A549 (cell line): Measurements from ENCODE around the gene SCYL1. TPM values are rescaled to one million over a fixed set of nuclear protein-coding genes. Genes with fewer than 3 reads are reported as not detected.
A peak's percentile ranks its signal among the peaks of the same experiment; 100 is the strongest.

Source experiments
- ATAC-seq, 2 experiments: fragments of 200-7000 bp in 1 of 2; fragments of >200 bp in 1 of 2; cut with Nextera tagmentation in 1 of 2; cut with Tn5 transposase in 1 of 2; 3 replicates each; pipeline versions ENCODE4 v1.8.0 to v1.9.1; 2018 to 2020; ENCODE audit warnings: mild to moderate bottlenecking in 1 of 2, moderate library complexity in 1 of 2
- CTCF ChIA-PET: fragments of 300-600 bp; sonication (Branson Sonifier 250); formaldehyde crosslinking; extraction: SDS; loops from one replicate; lab custom pipeline; 2021; ENCODE audit warnings: antibody characterized with exemption, inconsistent platforms; lab: Yijun Ruan, JAX
- POLR2A ChIA-PET: fragments of 350-600 bp; formaldehyde crosslinking; extraction: SDS; loops from one replicate; lab custom pipeline; 2021; ENCODE audit warnings: antibody characterized with exemption, inconsistent platforms; lab: Yijun Ruan, JAX
- DNase-seq, 2 experiments: peaks; one replicate each; pipeline versions ENCODE4 v3.0.0 to v3.0.0-alpha.2; 2011 to 2016; ENCODE audit warnings: low read depth in 1 of 2, low spot score in 1 of 2
- FAIRE-seq: peaks from 2 replicates; lab custom pipeline; 2011; peaks lifted over from hg19 to GRCh38; lab: Jason Lieb, UNC
- H3K27ac ChIP-seq, 2 experiments: fragments of >200 bp; sonication (Bioruptor Twin); formaldehyde crosslinking; 3 replicates each; pipeline ENCODE4 v1.5.1; 2016 to 2017
- H3K4me1 ChIP-seq: fragments of >200 bp; sonication (Bioruptor Twin); formaldehyde crosslinking; 3 replicates; pipeline ENCODE4 v1.6.1; 2016
- H3K4me2 ChIP-seq: fragments of >200 bp; sonication (Bioruptor Twin); formaldehyde crosslinking; 3 replicates; pipeline ENCODE4 v1.6.1; 2016
- H3K4me3 ChIP-seq: fragments of >200 bp; sonication (Bioruptor Twin); formaldehyde crosslinking; 3 replicates; pipeline ENCODE4 v1.5.1; 2016
- H3K9me3 ChIP-seq: fragments of >200 bp; sonication (Bioruptor Twin); formaldehyde crosslinking; 3 replicates; pipeline ENCODE4 v1.6.1; 2016
- EHF ChIP-seq: fragments of 250-450 bp; sonication (Bioruptor Pico); IDR thresholded peaks from 2 replicates; pipeline ENCODE4 v1.5.0; 2020; ENCODE audit warnings: mild to moderate bottlenecking
- EP300 ChIP-seq, 2 experiments: fragments of >200 bp; sonication (Bioruptor Twin); formaldehyde crosslinking; IDR thresholded peaks; 2 replicates in 1 of 2; 3 replicates in 1 of 2; pipeline ENCODE4 v1.6.1; 2016 to 2017
- FOSB ChIP-seq: fragments of 250-450 bp; sonication (Bioruptor Pico); IDR thresholded peaks from 2 replicates; pipeline ENCODE4 v1.5.0; 2020; ENCODE audit warnings: mild to moderate bottlenecking, moderate library complexity
- FOXS1 ChIP-seq: fragments of 250-450 bp; sonication (Bioruptor Pico); IDR thresholded peaks from 2 replicates; pipeline ENCODE4 v1.5.0; 2020; ENCODE audit warnings: mild to moderate bottlenecking, moderate library complexity
- HOXA7 ChIP-seq: fragments of 250-450 bp; sonication (Bioruptor Pico); IDR thresholded peaks from 2 replicates; pipeline ENCODE4 v1.5.0; 2020; ENCODE audit warnings: mild to moderate bottlenecking, moderate library complexity
- JUN ChIP-seq, 2 experiments: fragments of >200 bp; sonication (Bioruptor Twin); formaldehyde crosslinking; IDR thresholded peaks; 2 replicates in 1 of 2; 3 replicates in 1 of 2; pipeline ENCODE4 v1.6.1; 2016 to 2017
- KDM5A ChIP-seq: fragments of 200-600 bp; sonication (generic); IDR thresholded peaks from 2 replicates; pipeline ENCODE4 v1.6.1; 2016; ENCODE audit warnings: antibody characterized with exemption, mild to moderate bottlenecking
- NPAS2 ChIP-seq: fragments of 250-450 bp; sonication (Bioruptor Pico); IDR thresholded peaks from 2 replicates; pipeline ENCODE4 v1.8.0; 2022; ENCODE audit warnings: mild to moderate bottlenecking, moderate library complexity, borderline replicate concordance
- NR3C1 ChIP-seq: fragments of >200 bp; sonication (Bioruptor Twin); formaldehyde crosslinking; IDR thresholded peaks from 3 replicates; pipeline ENCODE4 v1.6.1; 2017
- PHF8 ChIP-seq: fragments of 200-600 bp; sonication (generic); IDR thresholded peaks from 2 replicates; pipeline ENCODE4 v1.6.1; 2016; ENCODE audit warnings: low read depth, mild to moderate bottlenecking, antibody characterized with exemption, moderate library complexity, borderline replicate concordance
- POLR2A ChIP-seq: IDR thresholded peaks from 2 replicates; pipeline ENCODE4 v1.6.1; 2012; ENCODE audit warnings: mild to moderate bottlenecking, low read length
- RCOR1 ChIP-seq: fragments of 150-350 bp; IDR thresholded peaks from 2 replicates; pipeline ENCODE4 v1.6.1; 2014; ENCODE audit warnings: antibody characterized with exemption, low read length, low read depth
- RFX5 ChIP-seq: fragments of 450-650 bp; IDR thresholded peaks from 2 replicates; pipeline ENCODE4 v1.7.1; 2014; ENCODE audit warnings: antibody characterized with exemption, mild to moderate bottlenecking, moderate library complexity
- TFCP2L1 ChIP-seq: fragments of 250-450 bp; sonication (Bioruptor Pico); IDR thresholded peaks from 2 replicates; pipeline ENCODE4 v1.5.0; 2021; ENCODE audit warnings: mild to moderate bottlenecking
- WGBS: methylation state at CpG from one replicate; pipeline ENCODE4 v1.1.6; 2017; ENCODE audit errors: missing lambda C conversion rate; 5-methylcytosine and 5-hydroxymethylcytosine counted together
- polyA minus RNA-seq: library from RNA; depleted of rRNA, polyadenylated mRNA; stranded (reverse); fragments of >200 nt; gene quantifications from 2 replicates; pipeline ENCODE4 v1.2.3, GENCODE V29; 2011; rRNA and poly(A)+ RNA removed
- polyA plus RNA-seq, 4 experiments: library from polyadenylated mRNA; depleted of rRNA in 3 of 4; stranded (reverse); fragments of >200 nt; fragmentation: RNase III in 1 of 4; extraction: RNeasy Plus Mini Kit Qiagen cat#74134 plus additional on column Dnase treatment in 1 of 4; gene quantifications; 2 replicates in 3 of 4; 3 replicates in 1 of 4; pipeline ENCODE4 v1.2.3, GENCODE V29; 2011 to 2017
- TF ChIP-seq, protein P1 (sequence below): IDR thresholded peaks from 2 replicates; pipeline ENCODE4 v1.6.1; 2012
- TF ChIP-seq, protein P2 (sequence below): fragments of >200 bp; sonication (Bioruptor Twin); formaldehyde crosslinking; IDR thresholded peaks from 3 replicates; pipeline ENCODE4 v1.6.1; 2016
- TF ChIP-seq, protein P3 (sequence below): fragments of >200 bp; sonication (Bioruptor Twin); formaldehyde crosslinking; IDR thresholded peaks from 2 replicates; pipeline ENCODE4 v1.6.1; 2016
- TF ChIP-seq, protein P4 (sequence below): fragments of 250-450 bp; sonication (Bioruptor Pico); IDR thresholded peaks from 2 replicates; pipeline ENCODE4 v1.5.0; 2021; ENCODE audit warnings: mild to moderate bottlenecking, moderate library complexity, borderline replicate concordance
- TF ChIP-seq, protein P5 (sequence below): fragments of 450-650 bp; IDR thresholded peaks from 2 replicates; pipeline ENCODE4 v1.6.1; 2014; ENCODE audit warnings: antibody characterized with exemption
- TF ChIP-seq, protein P6 (sequence below): IDR thresholded peaks from 2 replicates; pipeline ENCODE4 v1.6.1; 2012

SCYL1 gene
- 30.8 and 33.6 TPM in 2 replicates for polyA plus RNA-seq (2011; rRNA removed)
- polyA plus RNA-seq (2012; cell fraction: cytosol; rRNA removed), result 88.0 and 105 TPM in 2 replicates
- polyA plus RNA-seq (2012; cell fraction: nucleus; rRNA removed), result 125 and 152 TPM in 2 replicates
- 41.8 to 46.8 TPM (median 45.9 TPM) in 3 replicates for polyA plus RNA-seq (2017; fragmentation: RNase III; extraction: RNeasy Plus Mini Kit Qiagen cat#74134 plus additional on column Dnase treatment)
- 39.1 and 43.6 TPM in 2 replicates for polyA minus RNA-seq

DNA sequence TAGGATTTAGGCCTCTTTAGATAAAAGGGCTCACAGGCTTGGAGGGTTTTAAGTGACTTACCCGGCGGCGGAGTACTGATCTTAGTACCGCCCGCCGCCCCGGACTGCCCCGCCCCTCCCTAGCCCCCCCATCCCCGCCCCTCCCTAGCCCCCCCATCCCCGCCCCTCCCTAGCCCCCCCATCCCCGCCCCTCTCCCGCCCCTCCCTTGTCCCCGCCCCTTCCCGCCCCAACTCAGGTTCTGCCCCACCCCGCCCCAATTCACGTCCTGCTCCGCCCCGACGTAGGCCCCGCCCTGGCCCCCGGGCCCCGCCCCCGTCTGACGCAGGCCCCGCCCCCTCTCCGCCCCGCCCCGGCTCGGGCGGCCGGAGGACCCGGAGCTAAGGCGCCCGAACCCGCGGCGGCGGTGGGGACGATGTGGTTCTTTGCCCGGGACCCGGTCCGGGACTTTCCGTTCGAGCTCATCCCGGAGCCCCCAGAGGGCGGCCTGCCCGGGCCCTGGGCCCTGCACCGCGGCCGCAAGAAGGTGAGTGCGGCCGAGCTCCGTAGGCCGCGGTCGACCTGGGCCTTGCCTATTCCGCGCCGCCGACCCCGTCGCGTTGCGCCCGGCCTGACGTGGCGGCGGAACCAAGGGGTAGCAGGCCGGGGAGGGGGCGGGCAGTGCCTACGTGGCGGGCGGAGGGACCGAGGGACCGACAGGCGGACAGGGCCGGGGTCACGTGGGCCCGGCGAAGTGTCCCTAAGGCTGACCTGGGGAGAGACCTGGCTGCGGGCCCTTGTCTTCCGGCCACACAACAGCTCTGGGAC, at the start of gene SCYL1:
Gene SCYL1, plus strand, starts transcription at position 343 of the 805 bp plus-strand sequence. Its CDS starts 71 bp downstream, at position 414.
- ATAC-seq (peak; percentile 77 to 80), DNase-seq (peak; percentile 53 to 81), FAIRE-seq (no peak)
- peak within 1 kb of the TSS; percentile 99 for H3K4me2 ChIP-seq
- TF ChIP-seq RCOR1 (no peak), POLR2A (peak; percentile 44; the same call in 1 of the 2 replicates), NR3C1 (no peak), NPAS2 (CRISPR knock-in tag) (no peak), JUN (IDR thresholded peaks at IDR 0.05) (peak in 1 of 2 experiments; percentile 52; a peak in 1 of 5 replicates), RFX5 (no peak), PHF8 (peak; percentile 98)
- TF ChIP-seq, protein P1, sequence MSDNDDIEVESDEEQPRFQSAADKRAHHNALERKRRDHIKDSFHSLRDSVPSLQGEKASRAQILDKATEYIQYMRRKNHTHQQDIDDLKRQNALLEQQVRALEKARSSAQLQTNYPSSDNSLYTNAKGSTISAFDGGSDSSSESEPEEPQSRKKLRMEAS, result no peak
- TF ChIP-seq, protein P2, sequence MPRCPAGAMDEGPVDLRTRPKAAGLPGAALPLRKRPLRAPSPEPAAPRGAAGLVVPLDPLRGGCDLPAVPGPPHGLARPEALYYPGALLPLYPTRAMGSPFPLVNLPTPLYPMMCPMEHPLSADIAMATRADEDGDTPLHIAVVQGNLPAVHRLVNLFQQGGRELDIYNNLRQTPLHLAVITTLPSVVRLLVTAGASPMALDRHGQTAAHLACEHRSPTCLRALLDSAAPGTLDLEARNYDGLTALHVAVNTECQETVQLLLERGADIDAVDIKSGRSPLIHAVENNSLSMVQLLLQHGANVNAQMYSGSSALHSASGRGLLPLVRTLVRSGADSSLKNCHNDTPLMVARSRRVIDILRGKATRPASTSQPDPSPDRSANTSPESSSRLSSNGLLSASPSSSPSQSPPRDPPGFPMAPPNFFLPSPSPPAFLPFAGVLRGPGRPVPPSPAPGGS, result peak; percentile 57; the same call in 1 of the 3 replicates
- TF ChIP-seq, protein P3, sequence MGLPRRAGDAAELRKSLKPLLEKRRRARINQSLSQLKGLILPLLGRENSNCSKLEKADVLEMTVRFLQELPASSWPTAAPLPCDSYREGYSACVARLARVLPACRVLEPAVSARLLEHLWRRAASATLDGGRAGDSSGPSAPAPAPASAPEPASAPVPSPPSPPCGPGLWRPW, result no peak
- TF ChIP-seq, protein P4, sequence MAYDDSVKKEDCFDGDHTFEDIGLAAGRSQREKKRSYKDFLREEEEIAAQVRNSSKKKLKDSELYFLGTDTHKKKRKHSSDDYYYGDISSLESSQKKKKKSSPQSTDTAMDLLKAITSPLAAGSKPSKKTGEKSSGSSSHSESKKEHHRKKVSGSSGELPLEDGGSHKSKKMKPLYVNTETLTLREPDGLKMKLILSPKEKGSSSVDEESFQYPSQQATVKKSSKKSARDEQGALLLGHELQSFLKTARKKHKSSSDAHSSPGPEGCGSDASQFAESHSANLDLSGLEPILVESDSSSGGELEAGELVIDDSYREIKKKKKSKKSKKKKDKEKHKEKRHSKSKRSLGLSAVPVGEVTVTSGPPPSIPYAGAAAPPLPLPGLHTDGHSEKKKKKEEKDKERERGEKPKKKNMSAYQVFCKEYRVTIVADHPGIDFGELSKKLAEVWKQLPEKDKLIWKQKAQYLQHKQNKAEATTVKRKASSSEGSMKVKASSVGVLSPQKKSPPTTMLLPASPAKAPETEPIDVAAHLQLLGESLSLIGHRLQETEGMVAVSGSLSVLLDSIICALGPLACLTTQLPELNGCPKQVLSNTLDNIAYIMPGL (CRISPR knock-in tag), result peak; percentile 73; the same call in 1 of the 2 replicates
- TF ChIP-seq, protein P5, sequence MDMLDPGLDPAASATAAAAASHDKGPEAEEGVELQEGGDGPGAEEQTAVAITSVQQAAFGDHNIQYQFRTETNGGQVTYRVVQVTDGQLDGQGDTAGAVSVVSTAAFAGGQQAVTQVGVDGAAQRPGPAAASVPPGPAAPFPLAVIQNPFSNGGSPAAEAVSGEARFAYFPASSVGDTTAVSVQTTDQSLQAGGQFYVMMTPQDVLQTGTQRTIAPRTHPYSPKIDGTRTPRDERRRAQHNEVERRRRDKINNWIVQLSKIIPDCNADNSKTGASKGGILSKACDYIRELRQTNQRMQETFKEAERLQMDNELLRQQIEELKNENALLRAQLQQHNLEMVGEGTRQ, result peak; percentile 84
- TF ChIP-seq, protein P6, sequence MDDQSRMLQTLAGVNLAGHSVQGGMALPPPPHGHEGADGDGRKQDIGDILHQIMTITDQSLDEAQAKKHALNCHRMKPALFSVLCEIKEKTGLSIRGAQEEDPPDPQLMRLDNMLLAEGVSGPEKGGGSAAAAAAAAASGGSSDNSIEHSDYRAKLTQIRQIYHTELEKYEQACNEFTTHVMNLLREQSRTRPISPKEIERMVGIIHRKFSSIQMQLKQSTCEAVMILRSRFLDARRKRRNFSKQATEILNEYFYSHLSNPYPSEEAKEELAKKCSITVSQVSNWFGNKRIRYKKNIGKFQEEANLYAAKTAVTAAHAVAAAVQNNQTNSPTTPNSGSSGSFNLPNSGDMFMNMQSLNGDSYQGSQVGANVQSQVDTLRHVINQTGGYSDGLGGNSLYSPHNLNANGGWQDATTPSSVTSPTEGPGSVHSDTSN, result no peak
- ChIA-PET CTCF (interaction anchor here (1.2 to 5.0 kb wide), 7 partner anchors 14 to 47 kb away, joined by 3 to 33 read pairs (median 9); partner anchors contain the start of genes FAM89B and ZNRD2), POLR2A (interaction anchor here (0.6 to 1.5 kb wide), 9 partner anchors 16 to 263 kb away, joined by 3 to 5 read pairs (median 3); partner anchors contain the start of genes FAM89B, MALAT1, POLA2 and ZNRD2)
- H3K27ac ChIP-seq, result peak within 1 kb of the TSS; percentile 90 to 99
- H3K4me3 ChIP-seq, result peak within 1 kb of the TSS; percentile 94
- H3K9me3 ChIP-seq, result no peaks in the 10 kb centered on the region
- 12% methylated on average over 10 of the region's 82 CpGs for WGBS
- peaks cover 18% of the 10 kb centered on the region for H3K4me1 ChIP-seq

DNA sequence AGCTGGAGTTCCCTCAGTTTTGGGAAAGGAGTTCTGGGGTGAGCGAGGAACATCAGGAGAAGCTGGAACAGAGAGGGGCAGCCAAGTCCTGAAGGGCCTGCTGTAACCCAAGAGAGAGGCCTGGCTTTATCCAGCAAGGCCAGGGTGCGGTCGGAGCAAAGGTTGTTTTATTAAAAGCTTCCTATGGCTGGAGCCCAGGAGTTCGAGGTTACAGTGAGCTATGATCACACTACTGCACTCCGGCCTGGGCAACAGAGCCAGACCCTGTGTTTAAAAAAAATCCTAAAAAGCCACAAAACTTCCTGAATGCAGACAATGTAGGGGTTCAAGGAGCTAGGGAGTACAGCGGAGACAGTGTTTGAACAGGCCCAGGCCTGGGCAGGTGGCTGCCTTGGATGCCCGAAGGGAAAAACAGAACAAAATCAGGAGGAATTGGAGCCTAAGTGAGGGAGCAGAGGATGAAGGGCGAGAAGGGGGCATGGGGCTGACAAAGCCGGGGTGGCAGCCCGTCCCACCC, 48.2 kb upstream of the SCYL1 start:
- DNase-seq (no peak), FAIRE-seq (no peak), ATAC-seq (no peak)
- POLR2A ChIA-PET, result interaction anchor here (0.7 to 8.3 kb wide), 7 partner anchors 22 to 57 kb away, joined by 3 to 1006 read pairs (median 7); partner anchors contain the start of genes MALAT1 and NEAT1
- Histone ChIP-seq H3K4me3 (peak overlapping the region; percentile 54), H3K27ac (peak overlapping the region; percentile 93 to 99), H3K9me3 (no peaks in the 10 kb centered on the region), H3K4me1 (peaks cover 76% of the 10 kb centered on the region), H3K4me2 (peak overlapping the region; percentile 96)
- 16% methylated on average over 10 of the region's 10 CpGs for WGBS
- TF ChIP-seq, protein P4 (CRISPR knock-in tag), result peak; percentile 1; the same call in 1 of the 2 replicates
- TF ChIP-seq, protein P2, result no peak
- TF ChIP-seq TFCP2L1 (CRISPR knock-in tag), result peak; percentile 40; the same call in 1 of the 2 replicates
- peak; percentile 57; the same call in 1 of the 2 replicates for TF ChIP-seq FOXS1 (CRISPR knock-in tag)
- TF ChIP-seq POLR2A, result 0 out of 2 replicates have a peak, but pooled peaks have one; percentile 1
- TF ChIP-seq FOSB (CRISPR knock-in tag), result peak; percentile 44; the same call in 1 of the 2 replicates
- TF ChIP-seq HOXA7 (CRISPR knock-in tag), result peak; percentile 69; the same call in 1 of the 2 replicates
- TF ChIP-seq, protein P3, result no peak
- TF ChIP-seq KDM5A, result no peak
- TF ChIP-seq EP300 (IDR thresholded peaks at IDR 0.05), result no peak
- peak; percentile 8; the same call in 1 of the 2 replicates for TF ChIP-seq EHF
- CTCF ChIA-PET, result interaction anchor here (0.6 to 25.6 kb wide), 8 partner anchors 16 to 115 kb away, joined by 3 to 947 read pairs (median 3); partner anchors contain the start of gene MALAT1
